Measurements from ENCODE around the gene ASCC1.

ASCC1 gene

GRCh38 chr10:72204724-72205123 lies 11.4 kb downstream of the ASCC1 start:
- no peak overlapping the region for H3K4me2 ChIP-seq (ENCODE audit: low read length)
- no peaks in the 10 kb centered on the region for H3K27me3 ChIP-seq (ENCODE audit: control insufficient read depth, low read length)
- no peaks in the 10 kb centered on the region for H3K79me2 ChIP-seq (ENCODE audit: control insufficient read depth, low read length)
- no peaks in the 10 kb centered on the region for H3K4me1 ChIP-seq (ENCODE audit: control insufficient read depth, low read length)
- H4K20me1 ChIP-seq (ENCODE audit: control insufficient read depth, insufficient read depth, low read depth, low read length): no peaks in the 10 kb centered on the region
- peaks cover 48% of the 10 kb centered on the region for H3K36me3 ChIP-seq (ENCODE audit: control insufficient read depth, low read length)
- H3K9me2 ChIP-seq (replicated peaks; ENCODE audit: control insufficient read depth, low read length): no peaks in the 10 kb centered on the region
- H3K9me3 ChIP-seq (ENCODE audit: control insufficient read depth, insufficient read depth, low read length): no peaks in the 10 kb centered on the region
- H3F3A ChIP-seq (ENCODE audit: control insufficient read depth, insufficient read depth): peaks cover 2% of the 10 kb centered on the region; the same call in 1 of the 2 replicates
- H3K4me3 ChIP-seq (ENCODE audit: low read length): no peak overlapping the region
- H3K27ac ChIP-seq (ENCODE audit: low read depth, low read length): no peak overlapping the region
- no peak for TF ChIP-seq EZH2phosphoT487 (IDR thresholded peaks at IDR 0.05; ENCODE audit: borderline replicate concordance, low read length)
- no peak for TF ChIP-seq CTCF (IDR thresholded peaks at IDR 0.05; ENCODE audit: low read depth, low read length, poor library complexity, severe bottlenecking)

DNA sequence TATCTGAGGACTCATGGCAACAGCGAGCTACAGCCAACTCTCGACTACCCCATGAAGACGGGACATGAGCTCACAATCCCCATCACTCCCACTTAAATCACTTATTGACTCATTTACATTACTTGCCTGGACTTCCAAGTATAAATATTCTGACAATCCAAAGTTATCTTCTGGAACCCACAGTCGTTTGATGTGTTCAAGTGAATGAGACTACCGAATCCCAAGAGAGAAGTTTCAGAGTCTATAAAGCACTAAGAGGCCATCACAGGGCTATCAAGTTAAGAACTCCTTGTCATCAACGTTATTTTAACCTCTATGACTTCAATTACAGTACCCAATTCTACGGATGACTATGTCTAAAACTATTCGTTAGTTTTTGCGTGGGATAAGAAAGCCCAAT lies 11.8 kb downstream of the ASCC1 start:
- peaks cover 48% of the 10 kb centered on the region for H3K36me3 ChIP-seq (ENCODE audit: control insufficient read depth, low read length)
- TF ChIP-seq CTCF (IDR thresholded peaks at IDR 0.05; ENCODE audit: low read depth, low read length, poor library complexity, severe bottlenecking): no peak
- TF ChIP-seq EZH2phosphoT487 (IDR thresholded peaks at IDR 0.05; ENCODE audit: borderline replicate concordance, low read length): no peak

DNA sequence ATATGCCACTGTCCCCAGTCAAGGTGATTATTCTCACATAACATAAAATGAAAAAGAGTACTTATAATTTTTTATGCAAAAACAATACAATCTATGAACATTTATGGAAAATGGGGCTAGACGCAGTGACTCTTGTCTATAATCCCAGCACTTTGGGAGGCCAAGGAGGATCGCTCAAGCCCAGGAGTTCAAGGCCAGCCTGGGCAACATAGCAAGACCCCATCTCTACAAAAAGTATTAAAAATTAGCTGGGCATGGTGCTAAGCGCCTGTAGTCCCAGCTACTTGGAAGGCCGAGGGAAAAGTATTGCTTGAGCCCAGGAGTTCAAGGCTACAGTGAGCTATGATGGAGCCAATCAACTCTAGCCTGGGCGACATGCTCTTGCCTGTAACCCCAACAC lies 14.8 kb downstream of the ASCC1 start:
- peaks cover 28% of the 10 kb centered on the region for H3K36me3 ChIP-seq (ENCODE audit: control insufficient read depth, low read length)
- H3K27me3 ChIP-seq (ENCODE audit: control insufficient read depth, low read length): no peaks in the 10 kb centered on the region
- H4K20me1 ChIP-seq (ENCODE audit: control insufficient read depth, insufficient read depth, low read depth, low read length): no peaks in the 10 kb centered on the region
- H3K27ac ChIP-seq (ENCODE audit: low read depth, low read length): no peak overlapping the region
- H3K4me1 ChIP-seq (ENCODE audit: control insufficient read depth, low read length): no peaks in the 10 kb centered on the region
- H3K9me3 ChIP-seq (ENCODE audit: control insufficient read depth, insufficient read depth, low read length): no peaks in the 10 kb centered on the region
- no peak overlapping the region for H3K4me2 ChIP-seq (ENCODE audit: low read length)
- no peak overlapping the region for H3K4me3 ChIP-seq (ENCODE audit: low read length)
- H3K79me2 ChIP-seq (ENCODE audit: control insufficient read depth, low read length): no peaks in the 10 kb centered on the region
- H3F3A ChIP-seq (ENCODE audit: control insufficient read depth, insufficient read depth): peaks cover 2% of the 10 kb centered on the region; the same call in 1 of the 2 replicates
- H3K9me2 ChIP-seq (replicated peaks; ENCODE audit: control insufficient read depth, low read length): no peaks in the 10 kb centered on the region
- TF ChIP-seq EZH2phosphoT487 (IDR thresholded peaks at IDR 0.05; ENCODE audit: borderline replicate concordance, low read length) (no peak), CTCF (IDR thresholded peaks at IDR 0.05; ENCODE audit: low read depth, low read length, poor library complexity, severe bottlenecking) (no peak)

More for the DNA sequence above, 11.8 kb downstream of the ASCC1 start:
- Histone ChIP-seq H3K4me1 (ENCODE audit: control insufficient read depth, low read length) (no peaks in the 10 kb centered on the region), H3K9me3 (ENCODE audit: control insufficient read depth, insufficient read depth, low read length) (no peaks in the 10 kb centered on the region), H3F3A (ENCODE audit: control insufficient read depth, insufficient read depth) (peaks cover 2% of the 10 kb centered on the region; the same call in 1 of the 2 replicates), H4K20me1 (ENCODE audit: control insufficient read depth, insufficient read depth, low read depth, low read length) (no peaks in the 10 kb centered on the region), H3K27ac (ENCODE audit: low read depth, low read length) (no peak overlapping the region), H3K4me2 (ENCODE audit: low read length) (no peak overlapping the region), H3K4me3 (ENCODE audit: low read length) (no peak overlapping the region), H3K79me2 (ENCODE audit: control insufficient read depth, low read length) (no peaks in the 10 kb centered on the region), H3K9me2 (replicated peaks; ENCODE audit: control insufficient read depth, low read length) (no peaks in the 10 kb centered on the region), H3K27me3 (ENCODE audit: control insufficient read depth, low read length) (no peaks in the 10 kb centered on the region)
